ENCODE data around the gene RYR1. TPM values are rescaled to one million over a fixed set of nuclear protein-coding genes. Genes with fewer than 3 reads are reported as not detected.
"Not testable (repeated sequence)": the region's sequence is repeated elsewhere in the genome, so short reads cannot be mapped to it uniquely, and the experiment has no call there.

RYR1 gene
- total and polyA plus RNA-seq, 5 donors from 2014 or later, result 0.07 to 4.9 (median 0.41) TPM

DNA sequence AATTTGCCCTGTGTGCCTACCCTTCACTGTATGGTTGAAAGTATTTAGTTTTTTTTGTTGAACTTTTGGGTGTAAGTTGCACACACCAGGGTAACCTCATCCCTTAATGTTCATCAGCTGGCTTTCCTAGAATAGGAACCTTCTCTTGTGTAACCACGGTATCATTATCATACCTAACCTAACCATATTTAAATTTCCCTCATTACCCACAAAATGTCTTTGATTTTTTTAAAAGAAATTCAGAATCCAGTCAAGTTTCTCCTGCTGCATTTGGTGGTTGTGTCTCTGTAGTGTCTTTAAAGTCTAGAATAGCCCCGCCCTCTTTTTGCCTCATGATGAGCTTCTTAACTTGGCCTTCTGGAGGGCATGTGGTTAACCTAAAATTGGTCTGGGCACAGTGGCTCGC lies 80.3 kb downstream of the RYR1 start:
- H3K4me3 Mint-ChIP-seq, result no peak overlapping the region

DNA sequence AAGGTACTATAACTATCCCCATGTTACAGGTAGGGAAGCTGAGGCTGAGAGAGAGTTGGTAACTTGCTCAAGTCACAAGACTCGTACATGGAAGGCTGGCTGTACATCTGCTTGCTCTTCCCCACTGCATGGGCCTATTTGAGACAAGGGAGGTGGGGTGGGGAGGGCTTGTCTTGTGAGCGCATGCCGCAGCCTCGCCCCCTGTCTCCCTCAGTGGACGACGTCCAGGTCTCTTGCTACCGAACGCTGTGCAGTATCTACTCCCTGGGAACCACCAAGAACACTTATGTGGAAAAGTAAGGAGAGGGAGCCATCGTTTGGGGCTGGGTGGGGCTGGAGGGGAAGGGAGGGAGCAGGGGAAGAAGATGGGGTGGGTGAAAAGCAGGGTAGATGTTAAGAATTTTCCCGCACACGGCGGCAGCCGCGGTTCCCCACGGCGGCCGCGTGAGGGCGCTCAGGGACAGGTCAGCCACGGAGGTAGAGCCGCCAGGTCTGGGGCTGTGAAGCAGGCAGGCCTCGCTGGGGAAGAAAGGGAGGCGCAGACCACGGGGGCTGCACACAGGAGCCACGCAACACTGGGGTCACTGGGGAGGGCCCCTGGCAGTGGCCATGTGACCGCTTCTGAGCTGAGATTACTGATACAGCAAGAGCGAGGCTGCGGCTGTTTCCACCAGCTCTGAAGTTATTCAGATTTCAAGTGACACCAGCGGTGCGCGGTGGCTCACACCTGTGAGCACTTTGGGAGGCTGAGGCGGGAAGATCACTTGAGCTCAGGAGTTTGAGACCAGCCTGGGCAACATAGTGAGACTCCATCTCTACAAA lies 81.5 kb downstream of the RYR1 start:
- H3K27me3 ChIP-seq (ENCODE audit: control insufficient read depth, insufficient read depth, low read length), result no peaks in the 10 kb centered on the region
- Mint-ChIP-seq H3K36me3 (no peaks in the 10 kb centered on the region), H3K27ac (peak overlapping the region in 1 of 3 donors; percentile 26), H3K4me1 (peaks cover 0 to 17% (median 5%) of the 10 kb centered on the region in 4 donors), H3K4me3 (peak overlapping the region in 2 of 4 donors; percentile 31 to 35), H3K27me3 (no peaks in the 10 kb centered on the region), H3K9me3 (no peaks in the 10 kb centered on the region)
- H3K4me1 ChIP-seq (ENCODE audit: control insufficient read depth, insufficient read depth, low read length, poor library complexity, severe bottlenecking), result peaks cover 13% of the 10 kb centered on the region
- H3K27ac ChIP-seq (ENCODE audit: insufficient read depth, low read length, poor library complexity, severe bottlenecking), result no peak overlapping the region
- H3K4me3 ChIP-seq (ENCODE audit: low read depth, low read length), result no peak overlapping the region
- no peaks in the 10 kb centered on the region for H3K9me3 ChIP-seq (ENCODE audit: control insufficient read depth in 2 of 2, low read length in 2 of 2)
- DNase-seq (peak; percentile 57 to 83 (median 78)), ATAC-seq (ENCODE audit: low read depth in 2 of 2) (peak; percentile 90 to 91)
- no peaks in the 10 kb centered on the region for H3K36me3 ChIP-seq (ENCODE audit: control insufficient read depth, insufficient read depth, low read length)

More for the DNA sequence above, 80.3 kb downstream of the RYR1 start:
- H3K4me1 Mint-ChIP-seq, result peaks cover 0 to 17% (median 5%) of the 10 kb centered on the region in 4 donors
- no peaks in the 10 kb centered on the region for H3K27me3 Mint-ChIP-seq
- H3K27me3 ChIP-seq (ENCODE audit: control insufficient read depth, insufficient read depth, low read length), result no peaks in the 10 kb centered on the region
- H3K27ac ChIP-seq (ENCODE audit: insufficient read depth, low read length, poor library complexity, severe bottlenecking), result no peak overlapping the region
- H3K9me3 ChIP-seq (ENCODE audit: control insufficient read depth in 2 of 2, low read length in 2 of 2), result no peaks in the 10 kb centered on the region
- DNase-seq, result peak in 1 of 3 donors; percentile 89
- H3K27ac Mint-ChIP-seq, result peak overlapping the region in 1 of 3 donors; percentile 60
- H3K9me3 Mint-ChIP-seq, result no peaks in the 10 kb centered on the region
- ATAC-seq (ENCODE audit: low read depth in 2 of 2), result peak in 1 of 2 donors; percentile 22
- no peaks in the 10 kb centered on the region for H3K36me3 Mint-ChIP-seq
- no peaks in the 10 kb centered on the region for H3K36me3 ChIP-seq (ENCODE audit: control insufficient read depth, insufficient read depth, low read length)
- H3K4me1 ChIP-seq (ENCODE audit: control insufficient read depth, insufficient read depth, low read length, poor library complexity, severe bottlenecking), result peaks cover 13% of the 10 kb centered on the region
- no peak overlapping the region for H3K4me3 ChIP-seq (ENCODE audit: low read depth, low read length)

DNA sequence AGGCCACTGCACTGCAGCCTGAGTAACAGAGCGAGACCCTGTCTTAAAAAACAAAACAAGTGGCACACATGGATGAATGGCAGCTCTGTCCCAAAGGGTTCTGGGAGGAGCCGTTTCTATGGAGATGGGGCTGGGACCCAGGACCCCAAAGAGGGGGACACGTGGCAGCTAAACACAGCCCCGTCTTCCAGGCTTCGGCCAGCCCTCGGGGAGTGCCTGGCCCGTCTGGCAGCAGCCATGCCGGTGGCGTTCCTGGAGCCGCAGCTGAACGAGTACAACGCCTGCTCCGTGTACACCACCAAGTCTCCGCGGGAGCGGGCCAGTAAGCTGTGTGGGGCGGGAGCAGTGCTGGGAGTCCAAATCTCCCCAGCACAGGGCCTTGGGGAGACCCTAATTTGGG lies 82.4 kb downstream of the RYR1 start:
- no peaks in the 10 kb centered on the region for H3K9me3 Mint-ChIP-seq
- Histone ChIP-seq H3K27me3 (ENCODE audit: control insufficient read depth, insufficient read depth, low read length) (no peaks in the 10 kb centered on the region), H3K36me3 (ENCODE audit: control insufficient read depth, insufficient read depth, low read length) (no peaks in the 10 kb centered on the region), H3K4me3 (ENCODE audit: low read depth, low read length) (no peak overlapping the region), H3K9me3 (ENCODE audit: control insufficient read depth in 2 of 2, low read length in 2 of 2) (no peaks in the 10 kb centered on the region), H3K4me1 (ENCODE audit: control insufficient read depth, insufficient read depth, low read length, poor library complexity, severe bottlenecking) (peaks cover 13% of the 10 kb centered on the region), H3K27ac (ENCODE audit: insufficient read depth, low read length, poor library complexity, severe bottlenecking) (no peak overlapping the region)
- no peak overlapping the region for H3K27ac Mint-ChIP-seq
- DNase-seq (no peak), ATAC-seq (ENCODE audit: low read depth in 2 of 2) (no peak)
- no peak overlapping the region for H3K4me3 Mint-ChIP-seq
- no peaks in the 10 kb centered on the region for H3K27me3 Mint-ChIP-seq
- H3K4me1 Mint-ChIP-seq, result peaks cover 0 to 17% (median 5%) of the 10 kb centered on the region in 4 donors
- no peaks in the 10 kb centered on the region for H3K36me3 Mint-ChIP-seq

DNA sequence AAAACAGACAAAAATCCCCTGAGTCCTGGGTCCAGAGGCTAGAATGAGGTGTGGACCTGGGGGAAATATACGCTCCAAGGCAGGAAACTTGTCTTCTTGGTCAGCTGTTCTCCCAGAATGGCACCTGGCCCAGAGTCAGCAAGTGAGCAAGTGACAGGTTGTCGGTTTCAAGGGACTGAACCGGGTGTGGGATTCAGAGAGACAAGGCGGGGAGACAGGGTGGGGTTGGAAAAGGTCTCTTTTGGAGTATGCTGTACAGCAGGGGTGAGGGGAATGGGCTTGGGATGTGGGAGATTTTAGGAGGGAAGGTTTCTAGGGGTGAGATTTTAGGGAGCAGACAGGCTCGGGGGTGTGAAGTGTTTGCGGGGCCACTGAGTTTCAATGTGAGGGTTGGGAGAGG lies 83.3 kb downstream of the RYR1 start:
- ATAC-seq (ENCODE audit: low read depth in 2 of 2) (no peak), DNase-seq (no peak)
- H3K36me3 ChIP-seq (ENCODE audit: control insufficient read depth, insufficient read depth, low read length), result no peaks in the 10 kb centered on the region
- peaks cover 13% of the 10 kb centered on the region for H3K4me1 ChIP-seq (ENCODE audit: control insufficient read depth, insufficient read depth, low read length, poor library complexity, severe bottlenecking)
- H3K27ac Mint-ChIP-seq, result no peak overlapping the region
- no peak overlapping the region for H3K27ac ChIP-seq (ENCODE audit: insufficient read depth, low read length, poor library complexity, severe bottlenecking)
- no peak overlapping the region for H3K4me3 ChIP-seq (ENCODE audit: low read depth, low read length)
- H3K27me3 ChIP-seq (ENCODE audit: control insufficient read depth, insufficient read depth, low read length), result no peaks in the 10 kb centered on the region
- H3K9me3 ChIP-seq (ENCODE audit: control insufficient read depth in 2 of 2, low read length in 2 of 2), result no peaks in the 10 kb centered on the region
- H3K4me1 Mint-ChIP-seq, result peaks cover 0 to 17% (median 5%) of the 10 kb centered on the region in 4 donors
- no peaks in the 10 kb centered on the region for H3K36me3 Mint-ChIP-seq
- H3K27me3 Mint-ChIP-seq, result no peaks in the 10 kb centered on the region
- no peak overlapping the region for H3K4me3 Mint-ChIP-seq
- no peaks in the 10 kb centered on the region for H3K9me3 Mint-ChIP-seq

DNA sequence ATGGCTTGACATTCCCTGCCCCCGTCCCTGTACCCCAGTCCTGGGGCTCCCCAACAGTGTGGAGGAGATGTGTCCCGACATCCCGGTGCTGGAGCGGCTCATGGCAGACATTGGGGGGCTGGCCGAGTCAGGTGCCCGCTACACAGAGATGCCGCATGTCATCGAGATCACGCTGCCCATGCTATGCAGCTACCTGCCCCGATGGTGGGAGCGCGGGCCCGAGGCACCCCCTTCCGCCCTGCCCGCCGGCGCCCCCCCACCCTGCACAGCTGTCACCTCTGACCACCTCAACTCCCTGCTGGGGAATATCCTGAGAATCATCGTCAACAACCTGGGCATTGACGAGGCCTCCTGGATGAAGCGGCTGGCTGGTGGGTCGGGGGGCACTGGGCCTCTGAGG lies 83.8 kb downstream of the RYR1 start:
- Histone ChIP-seq H3K4me3 (ENCODE audit: low read depth, low read length) (no peak overlapping the region), H3K9me3 (ENCODE audit: control insufficient read depth in 2 of 2, low read length in 2 of 2) (no peaks in the 10 kb centered on the region), H3K4me1 (ENCODE audit: control insufficient read depth, insufficient read depth, low read length, poor library complexity, severe bottlenecking) (peaks cover 13% of the 10 kb centered on the region), H3K36me3 (ENCODE audit: control insufficient read depth, insufficient read depth, low read length) (no peaks in the 10 kb centered on the region), H3K27me3 (ENCODE audit: control insufficient read depth, insufficient read depth, low read length) (no peaks in the 10 kb centered on the region), H3K27ac (ENCODE audit: insufficient read depth, low read length, poor library complexity, severe bottlenecking) (no peak overlapping the region)
- ATAC-seq (ENCODE audit: low read depth in 2 of 2) (no peak), DNase-seq (no peak)
- Mint-ChIP-seq H3K4me1 (peaks cover 0 to 17% (median 5%) of the 10 kb centered on the region in 4 donors), H3K4me3 (no peak overlapping the region), H3K27me3 (no peaks in the 10 kb centered on the region), H3K27ac (peak overlapping the region in 1 of 3 donors; percentile 52), H3K36me3 (no peaks in the 10 kb centered on the region), H3K9me3 (no peaks in the 10 kb centered on the region)

DNA sequence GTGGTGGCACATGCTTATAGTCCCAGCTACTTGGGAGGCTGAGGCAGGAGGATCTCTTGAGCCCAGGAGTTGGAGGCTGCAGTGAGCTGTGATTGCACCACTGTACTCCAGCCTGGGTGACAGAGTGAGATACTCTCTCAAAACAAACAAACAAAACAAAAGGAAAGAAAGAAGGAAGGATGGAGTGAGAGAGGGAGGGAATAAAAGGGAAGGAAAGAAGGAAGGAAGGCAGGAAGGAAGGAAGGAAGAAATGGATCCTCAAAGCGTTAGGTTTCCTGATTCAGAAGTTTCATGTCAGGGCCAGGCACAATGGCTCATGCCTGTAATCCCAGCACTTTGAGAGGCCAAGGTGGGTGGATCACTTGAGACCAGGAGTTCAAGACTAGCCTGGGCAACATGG lies 84.5 kb downstream of the RYR1 start:
- not testable (repeated sequence) for H3K27me3 Mint-ChIP-seq; DNase-seq; H3K27ac Mint-ChIP-seq; ATAC-seq (ENCODE audit: low read depth in 2 of 2); H3K36me3 ChIP-seq (ENCODE audit: control insufficient read depth, insufficient read depth, low read length); H3K4me3 Mint-ChIP-seq; H3K27ac ChIP-seq (ENCODE audit: insufficient read depth, low read length, poor library complexity, severe bottlenecking); H3K4me3 ChIP-seq (ENCODE audit: low read depth, low read length); H3K36me3 Mint-ChIP-seq; H3K27me3 ChIP-seq (ENCODE audit: control insufficient read depth, insufficient read depth, low read length); H3K9me3 ChIP-seq (ENCODE audit: control insufficient read depth in 2 of 2, low read length in 2 of 2); H3K9me3 Mint-ChIP-seq
- peaks cover 13% of the 10 kb centered on the region for H3K4me1 ChIP-seq (ENCODE audit: control insufficient read depth, insufficient read depth, low read length, poor library complexity, severe bottlenecking)
- H3K4me1 Mint-ChIP-seq, result peaks cover 0 to 17% (median 5%) of the 10 kb centered on the region in 4 donors

DNA sequence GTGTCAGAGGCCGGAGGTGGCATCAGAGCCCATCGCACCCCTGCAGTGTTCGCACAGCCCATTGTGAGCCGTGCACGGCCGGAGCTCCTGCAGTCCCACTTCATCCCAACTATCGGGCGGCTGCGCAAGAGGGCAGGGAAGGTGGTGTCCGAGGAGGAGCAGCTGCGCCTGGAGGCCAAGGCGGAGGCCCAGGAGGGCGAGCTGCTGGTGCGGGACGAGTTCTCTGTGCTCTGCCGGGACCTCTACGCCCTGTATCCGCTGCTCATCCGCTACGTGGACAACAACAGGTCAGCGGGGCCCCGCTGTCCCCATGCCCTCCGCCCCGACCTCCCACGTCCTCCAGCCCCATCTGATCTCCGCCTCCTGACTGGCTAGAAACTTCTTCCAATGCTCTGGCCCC lies 85.7 kb downstream of the RYR1 start:
- no peak for ATAC-seq (ENCODE audit: low read depth in 2 of 2)
- no peaks in the 10 kb centered on the region for H3K27me3 Mint-ChIP-seq
- H3K27ac ChIP-seq (ENCODE audit: insufficient read depth, low read length, poor library complexity, severe bottlenecking), result no peak overlapping the region
- no peak overlapping the region for H3K4me3 ChIP-seq (ENCODE audit: low read depth, low read length)
- no peaks in the 10 kb centered on the region for H3K9me3 ChIP-seq (ENCODE audit: control insufficient read depth in 2 of 2, low read length in 2 of 2)
- H3K27me3 ChIP-seq (ENCODE audit: control insufficient read depth, insufficient read depth, low read length), result no peaks in the 10 kb centered on the region
- H3K4me1 Mint-ChIP-seq, result peaks cover 0 to 13% (median 3%) of the 10 kb centered on the region in 4 donors
- no peak overlapping the region for H3K27ac Mint-ChIP-seq
- H3K4me1 ChIP-seq (ENCODE audit: control insufficient read depth, insufficient read depth, low read length, poor library complexity, severe bottlenecking), result peaks cover 13% of the 10 kb centered on the region
- no peak for DNase-seq
- H3K36me3 Mint-ChIP-seq, result no peaks in the 10 kb centered on the region
- H3K36me3 ChIP-seq (ENCODE audit: control insufficient read depth, insufficient read depth, low read length), result no peaks in the 10 kb centered on the region
- no peak overlapping the region for H3K4me3 Mint-ChIP-seq
- no peaks in the 10 kb centered on the region for H3K9me3 Mint-ChIP-seq

DNA sequence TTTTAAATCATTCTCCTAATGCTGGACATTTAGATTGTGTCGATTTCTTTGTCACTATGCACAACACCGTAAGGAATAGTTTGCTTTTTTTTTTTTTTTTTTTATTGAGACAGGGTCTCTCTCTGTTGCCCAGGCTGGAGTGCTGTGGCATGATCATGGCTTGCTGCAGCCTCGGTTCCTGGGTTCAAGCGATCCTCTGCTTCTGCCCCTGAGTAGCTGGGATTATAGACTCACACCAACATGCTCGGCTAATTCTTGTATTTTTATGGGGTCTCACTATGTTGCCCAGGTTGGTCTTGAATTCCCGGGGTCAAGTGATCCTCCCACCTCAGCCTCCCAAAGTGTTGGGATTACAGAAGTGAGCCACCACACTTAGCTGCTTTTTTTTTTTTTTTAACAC lies 86.5 kb downstream of the RYR1 start:
- H3K27me3 Mint-ChIP-seq, result no peaks in the 10 kb centered on the region
- peaks cover 0 to 8% (median 3%) of the 10 kb centered on the region in 4 donors for H3K4me1 Mint-ChIP-seq
- no peaks in the 10 kb centered on the region for H3K9me3 ChIP-seq (ENCODE audit: control insufficient read depth in 2 of 2, low read length in 2 of 2)
- no peak overlapping the region for H3K27ac ChIP-seq (ENCODE audit: insufficient read depth, low read length, poor library complexity, severe bottlenecking)
- no peaks in the 10 kb centered on the region for H3K36me3 Mint-ChIP-seq
- H3K4me1 ChIP-seq (ENCODE audit: control insufficient read depth, insufficient read depth, low read length, poor library complexity, severe bottlenecking), result peaks cover 7% of the 10 kb centered on the region
- no peak for DNase-seq
- H3K27me3 ChIP-seq (ENCODE audit: control insufficient read depth, insufficient read depth, low read length), result no peaks in the 10 kb centered on the region
- H3K4me3 ChIP-seq (ENCODE audit: low read depth, low read length), result no peak overlapping the region
- H3K27ac Mint-ChIP-seq, result no peak overlapping the region
- H3K4me3 Mint-ChIP-seq, result no peak overlapping the region
- no peaks in the 10 kb centered on the region for H3K9me3 Mint-ChIP-seq
- H3K36me3 ChIP-seq (ENCODE audit: control insufficient read depth, insufficient read depth, low read length), result no peaks in the 10 kb centered on the region
- no peak for ATAC-seq (ENCODE audit: low read depth in 2 of 2)

Measured in CD4-positive, CD25-positive, alpha-beta regulatory T cell (primary cell).